Neural cell (in vitro differentiated cells): Measurements from ENCODE around the gene ADGRD1. TPM values are rescaled to one million over a fixed set of nuclear protein-coding genes. Genes with fewer than 3 reads are reported as not detected.

Experiments used
- H2AFZ ChIP-seq: fragments of 200-600, 300-800 bp; sonication (generic), shearing (Covaris generic); 2 replicates; pipeline ENCODE4 v1.6.0; 2014; ENCODE audit warnings: low read depth, mild to moderate bottlenecking, antibody characterized with exemption, low read length, moderate library complexity
- H3F3A ChIP-seq: fragments of 200-600 bp; shearing (Covaris generic); 2 replicates; pipeline ENCODE4 v1.6.1; 2016; ENCODE audit warnings: mild to moderate bottlenecking, moderate library complexity, mixed read lengths, antibody characterized with exemption, low read length; ENCODE audit not compliant: insufficient read depth, poor library complexity, severe bottlenecking
- H3K27ac ChIP-seq: fragments of 200-600, 300-800 bp; sonication (generic), shearing (Covaris generic); 2 replicates; pipeline ENCODE4 v1.5.1; 2014; ENCODE audit warnings: mild to moderate bottlenecking, low read length, moderate library complexity
- H3K27me3 ChIP-seq: fragments of 300-800, 200-600 bp; sonication (generic), shearing (Covaris generic); 2 replicates; pipeline ENCODE4 v1.6.0; 2014; ENCODE audit warnings: mild to moderate bottlenecking, low read depth, low read length, moderate library complexity; ENCODE audit not compliant: insufficient read depth
- H3K36me3 ChIP-seq: fragments of 300-800, 200-600 bp; sonication (generic), shearing (Covaris generic); 2 replicates; pipeline ENCODE4 v1.5.1; 2014; ENCODE audit warnings: mild to moderate bottlenecking, antibody characterized with exemption, low read length, moderate library complexity; ENCODE audit not compliant: insufficient read depth
- H3K4me2 ChIP-seq: fragments of 300-800, 200-600 bp; sonication (generic), shearing (Covaris generic); 2 replicates; pipeline ENCODE4 v1.6.0; 2014; ENCODE audit warnings: mild to moderate bottlenecking, low read length
- H3K4me3 ChIP-seq: fragments of 300-800, 200-600 bp; sonication (generic), shearing (Covaris generic); 2 replicates; pipeline ENCODE4 v1.5.1; 2014; ENCODE audit warnings: mild to moderate bottlenecking, low read length, moderate library complexity
- H3K79me2 ChIP-seq: fragments of 200-600 bp; shearing (Covaris generic); replicated peaks from 2 replicates; pipeline ENCODE4 v1.6.0; 2014; ENCODE audit warnings: mild to moderate bottlenecking, low read length, moderate library complexity; ENCODE audit not compliant: insufficient read depth
- H3K9ac ChIP-seq: fragments of 300-800, 200-600 bp; sonication (generic), shearing (Covaris generic); 2 replicates; pipeline ENCODE4 v1.6.1; 2016; ENCODE audit warnings: mild to moderate bottlenecking, low read length, mixed read lengths
- H3K9me2 ChIP-seq: fragments of 200-600 bp; shearing (Covaris generic); 2 replicates; pipeline ENCODE4 v1.6.1; 2016; ENCODE audit warnings: mild to moderate bottlenecking, low read length, mixed read lengths; ENCODE audit not compliant: insufficient read depth
- H3K9me3 ChIP-seq: fragments of 200-600, 300-800 bp; sonication (generic), shearing (Covaris generic); 2 replicates; pipeline ENCODE4 v1.6.1; 2016; ENCODE audit warnings: mild to moderate bottlenecking, mixed run types, low read length, moderate library complexity, mixed read lengths
- H4K20me1 ChIP-seq: fragments of 200-600 bp; shearing (Covaris generic); 2 replicates; pipeline ENCODE4 v1.6.1; 2016; ENCODE audit warnings: mild to moderate bottlenecking, mixed run types; ENCODE audit not compliant: insufficient read depth
- CTCF ChIP-seq: fragments of 450-650 bp; IDR thresholded peaks from 2 replicates; pipeline ENCODE4 v1.5.1; 2014; ENCODE audit warnings: antibody characterized with exemption, mild to moderate bottlenecking, moderate library complexity; ENCODE audit not compliant: poor library complexity, severe bottlenecking
- EP300 ChIP-seq: fragments of 450-650 bp; conservative IDR thresholded peaks from 2 replicates; pipeline ENCODE4 v1.6.1; 2014; ENCODE audit warnings: antibody characterized with exemption, mild to moderate bottlenecking, moderate library complexity; ENCODE audit not compliant: poor library complexity, severe bottlenecking
- EZH2 ChIP-seq: fragments of 200-600, 300-800 bp; shearing (Covaris generic), sonication (generic); IDR thresholded peaks from 2 replicates; pipeline ENCODE4 v1.6.1; 2014; ENCODE audit warnings: antibody characterized with exemption, low read length, borderline replicate concordance, mild to moderate bottlenecking; ENCODE audit not compliant: insufficient read depth, poor library complexity, severe bottlenecking
- MXI1 ChIP-seq: fragments of 450-650 bp; conservative IDR thresholded peaks from 2 replicates; pipeline ENCODE4 v1.6.1; 2014; ENCODE audit warnings: antibody characterized with exemption, mild to moderate bottlenecking; ENCODE audit not compliant: poor library complexity, severe bottlenecking
- POLR2AphosphoS5 ChIP-seq: IDR thresholded peaks from 2 replicates; pipeline ENCODE4 v1.6.1; 2012
- RAD21 ChIP-seq: fragments of 450-650 bp; conservative IDR thresholded peaks from 2 replicates; pipeline ENCODE4 v1.6.1; 2014; ENCODE audit warnings: antibody characterized with exemption, mild to moderate bottlenecking, moderate library complexity
- REST ChIP-seq: IDR thresholded peaks from 2 replicates; pipeline ENCODE4 v1.6.1; 2012; ENCODE audit warnings: borderline replicate concordance
- SMC3 ChIP-seq: fragments of 450-650 bp; conservative IDR thresholded peaks from 2 replicates; pipeline ENCODE4 v1.6.1; 2014; ENCODE audit warnings: antibody characterized with exemption, mild to moderate bottlenecking, moderate library complexity; ENCODE audit not compliant: poor library complexity
- TAF1 ChIP-seq: IDR thresholded peaks from 2 replicates; pipeline ENCODE4 v1.6.1; 2012; ENCODE audit warnings: low read depth
- polyA plus RNA-seq: library from polyadenylated mRNA; depleted of rRNA; stranded (reverse); fragments of >200 nt; gene quantifications from 2 replicates; pipeline ENCODE4 v1.2.3, GENCODE V29; 2014

The ADGRD1 gene
- polyA plus RNA-seq, 1 donor from 2014 or later = 1.7 TPM

DNA sequence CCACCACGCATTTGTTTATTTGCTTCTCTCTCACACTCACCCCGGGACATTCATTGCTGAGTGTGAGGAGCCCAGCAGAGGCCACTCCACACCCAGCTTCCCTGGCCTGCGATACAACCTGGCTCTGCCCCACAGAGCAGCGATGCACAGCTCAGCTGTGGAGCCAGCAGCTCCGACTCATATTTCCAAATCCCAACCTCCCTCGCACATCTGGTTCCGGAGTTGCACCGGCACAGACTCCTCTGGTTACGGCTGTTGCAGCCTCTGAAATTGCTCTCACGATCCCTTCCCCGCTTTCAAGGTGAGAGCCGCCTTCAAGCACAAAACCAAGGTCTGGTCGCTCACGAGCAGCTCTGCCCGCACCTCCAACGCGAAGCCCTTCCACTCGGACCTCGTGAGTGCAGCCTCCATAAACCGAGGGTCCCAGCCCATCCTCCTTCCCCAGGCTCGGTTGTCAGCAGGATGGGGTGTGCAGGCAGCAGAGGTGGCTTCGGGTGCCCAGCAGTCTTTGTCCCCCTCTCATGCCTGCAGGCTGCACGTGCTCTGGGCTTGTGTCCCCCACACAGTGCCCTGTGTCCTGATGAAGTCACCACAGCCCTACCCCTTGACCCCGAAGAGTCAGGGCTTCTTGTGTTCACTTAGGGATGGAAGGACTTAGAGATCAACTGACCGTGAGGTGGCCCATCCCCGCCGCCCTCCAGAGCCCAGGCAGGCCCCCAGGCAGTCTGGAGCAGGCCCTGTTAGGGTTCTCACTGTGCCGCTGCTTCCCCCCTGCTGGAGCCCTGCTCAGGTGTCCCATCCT is 184.3 kb downstream of the ADGRD1 start:
- Histone ChIP-seq H3K36me3 (no peaks in the 10 kb centered on the region), H3K9me3 (no peaks in the 10 kb centered on the region), H3F3A (no peaks in the 10 kb centered on the region), H3K27me3 (no peaks in the 10 kb centered on the region), H2AFZ (no peak overlapping the region), H4K20me1 (no peaks in the 10 kb centered on the region), H3K79me2 (no peaks in the 10 kb centered on the region), H3K4me2 (no peak overlapping the region), H3K9me2 (no peaks in the 10 kb centered on the region), H3K9ac (no peak overlapping the region), H3K4me3 (no peak overlapping the region), H3K27ac (no peak overlapping the region)
- no peak for TF ChIP-seq MXI1
- TF ChIP-seq TAF1 = no peak
- TF ChIP-seq EP300 = no peak
- TF ChIP-seq RAD21 = no peak
- no peak for TF ChIP-seq CTCF
- TF ChIP-seq SMC3 = no peak
- TF ChIP-seq EZH2 = no peak
- TF ChIP-seq POLR2AphosphoS5 = no peak
- TF ChIP-seq REST = no peak

GRCh38 chr12:131138638-131139362 is 185.1 kb downstream of the ADGRD1 start:
- Histone ChIP-seq H3K27me3 (no peaks in the 10 kb centered on the region), H3K9me2 (no peaks in the 10 kb centered on the region), H3K79me2 (no peaks in the 10 kb centered on the region), H4K20me1 (no peaks in the 10 kb centered on the region), H3K27ac (no peak overlapping the region), H3K9ac (no peak overlapping the region), H3K9me3 (no peaks in the 10 kb centered on the region), H3K4me3 (no peak overlapping the region), H3K4me2 (no peak overlapping the region), H3K36me3 (no peaks in the 10 kb centered on the region), H2AFZ (no peak overlapping the region), H3F3A (no peaks in the 10 kb centered on the region)
- TF ChIP-seq CTCF (no peak), EZH2 (no peak), RAD21 (no peak), POLR2AphosphoS5 (no peak), SMC3 (no peak), REST (no peak), TAF1 (no peak), EP300 (no peak), MXI1 (no peak)
